NCI-H1048 (cell line): ENCODE measurements around the gene IPO8.
A peak's percentile ranks its signal among the peaks of the same experiment; 100 is the strongest.
"Not testable (repeated sequence)": the region's sequence is repeated elsewhere in the genome, so short reads cannot be mapped to it uniquely, and the experiment has no call there.

Experiments used
- DNase-seq: peaks from one replicate; lab custom pipeline; 2025; lab: John Stamatoyannopoulos, UW

The IPO8 gene

GRCh38 chr12:30687265-30687986, 8.2 kb downstream of the IPO8 start:
- DNase-seq: no peak

- DNase-seq: no peak
These were observed 16.4 kb downstream of the IPO8 start for GRCh38 chr12:30679241-30679640.

- DNase-seq: no peak
These were observed 17.4 kb downstream of the IPO8 start for GRCh38 chr12:30678221-30678620.

GRCh38 chr12:30661210-30661609, 34.5 kb downstream of the IPO8 start:
- no peak for DNase-seq

GRCh38 chr12:30652034-30652696, 43.5 kb downstream of the IPO8 start:
- no peak for DNase-seq

GRCh38 chr12:30646821-30647220, 48.8 kb downstream of the IPO8 start:
- DNase-seq: no peak

GRCh38 chr12:30643366-30643765, 52.3 kb downstream of the IPO8 start:
- DNase-seq: no peak

GRCh38 chr12:30640392-30640791, 55.3 kb downstream of the IPO8 start:
- no peak for DNase-seq

- DNase-seq: no peak
These were observed 60.3 kb downstream of the IPO8 start for GRCh38 chr12:30635385-30635784.

GRCh38 chr12:30631740-30632139, 63.9 kb downstream of the IPO8 start:
- DNase-seq: no peak

GRCh38 chr12:30630979-30631285, 64.7 kb downstream of the IPO8 start:
- no peak for DNase-seq

- no peak for DNase-seq
These were observed 65.3 kb downstream of the IPO8 start for GRCh38 chr12:30630076-30630978.

GRCh38 chr12:30626847-30627246, 68.8 kb downstream of the IPO8 start:
- no peak for DNase-seq

GRCh38 chr12:30624009-30624408, 71.7 kb downstream of the IPO8 start:
- DNase-seq: no peak

- DNase-seq: no peak
These were observed 73.2 kb downstream of the IPO8 start for GRCh38 chr12:30622509-30622908.

- not testable (repeated sequence) for DNase-seq
These were observed 73.9 kb downstream of the IPO8 start for GRCh38 chr12:30621663-30622241.

GRCh38 chr12:30617346-30618016, 78.2 kb downstream of the IPO8 start:
- DNase-seq: no peak

GRCh38 chr12:30614031-30614430, 81.6 kb downstream of the IPO8 start:
- peak; percentile 21 for DNase-seq

GRCh38 chr12:30613119-30613830, 82.4 kb downstream of the IPO8 start:
- no peak for DNase-seq

GRCh38 chr12:30610718-30611117, 85.0 kb downstream of the IPO8 start:
- DNase-seq: no peak

- not testable (repeated sequence) for DNase-seq
These were observed 85.8 kb downstream of the IPO8 start for GRCh38 chr12:30609819-30610218.
